H9 (cell line): ENCODE data around the gene DAPK1. TPM values are rescaled to one million over a fixed set of nuclear protein-coding genes. Genes with fewer than 3 reads are reported as not detected.

Experiments used
- DNase-seq: peaks from one replicate; pipeline ENCODE4 v3.0.0-alpha.2; 2017
- H2AFZ ChIP-seq: one replicate; pipeline ENCODE4 v1.6.1; 2013; ENCODE audit warnings: mild to moderate bottlenecking, low read length, control low read depth, moderate library complexity
- H2AK5ac ChIP-seq: 2 replicates; pipeline ENCODE4 v1.6.1; 2013; ENCODE audit warnings: low read length, control low read depth, mixed read lengths; ENCODE audit not compliant: insufficient read length
- H2BK120ac ChIP-seq: one replicate; pipeline ENCODE4 v1.6.1; 2013; ENCODE audit warnings: low read depth, mild to moderate bottlenecking, low read length, control low read depth, inconsistent platforms; ENCODE audit not compliant: poor library complexity, severe bottlenecking
- H2BK12ac ChIP-seq: 2 replicates; pipeline ENCODE4 v1.6.1; 2013; ENCODE audit warnings: low read length, control low read depth, mixed read lengths, low read depth; ENCODE audit not compliant: insufficient read length
- H2BK15ac ChIP-seq: 2 replicates; pipeline ENCODE4 v1.6.1; 2013; ENCODE audit warnings: low read depth, low read length, control low read depth
- H2BK20ac ChIP-seq: one replicate; pipeline ENCODE4 v1.6.1; 2013; ENCODE audit warnings: low read depth, mild to moderate bottlenecking, low read length, control low read depth, inconsistent platforms; ENCODE audit not compliant: poor library complexity, severe bottlenecking
- H2BK5ac ChIP-seq: 2 replicates; pipeline ENCODE4 v1.6.1; 2013; ENCODE audit warnings: low read length, control low read depth, mixed read lengths; ENCODE audit not compliant: insufficient read length
- H3K14ac ChIP-seq: 2 replicates; pipeline ENCODE4 v1.6.1; 2013; ENCODE audit warnings: low read length, control low read depth; ENCODE audit not compliant: insufficient read depth
- H3K18ac ChIP-seq: 2 replicates; pipeline ENCODE4 v1.6.1; 2013; ENCODE audit warnings: low read depth, mild to moderate bottlenecking, mixed read lengths, low read length, control low read depth; ENCODE audit not compliant: insufficient read length
- H3K23ac ChIP-seq: 2 replicates; pipeline ENCODE4 v1.6.1; 2013; ENCODE audit warnings: low read length, control low read depth, mixed read lengths, low read depth; ENCODE audit not compliant: insufficient read length
- H3K23me2 ChIP-seq: 2 replicates; pipeline ENCODE4 v1.6.1; 2013; ENCODE audit warnings: low read depth, mild to moderate bottlenecking, mixed read lengths, low read length, control low read depth; ENCODE audit not compliant: insufficient read length, poor library complexity, severe bottlenecking
- H3K27ac ChIP-seq: 2 replicates; pipeline ENCODE4 v1.5.1; 2013; ENCODE audit warnings: low read length, control low read depth, mixed read lengths, low read depth; ENCODE audit not compliant: insufficient read length
- H3K27me3 ChIP-seq: 2 replicates; pipeline ENCODE4 v1.6.1; 2013; ENCODE audit warnings: low read length, control low read depth, inconsistent platforms; ENCODE audit not compliant: insufficient read depth
- H3K4ac ChIP-seq: 2 replicates; pipeline ENCODE4 v1.6.1; 2013; ENCODE audit warnings: low read depth, mild to moderate bottlenecking, control low read depth, inconsistent platforms, low read length, moderate library complexity
- H3K4me1 ChIP-seq: 2 replicates; pipeline ENCODE4 v1.6.1; 2013; ENCODE audit warnings: low read length, control low read depth, inconsistent platforms; ENCODE audit not compliant: insufficient read depth
- H3K4me2 ChIP-seq: 2 replicates; pipeline ENCODE4 v1.6.1; 2013; ENCODE audit warnings: low read length, control low read depth, mixed read lengths; ENCODE audit not compliant: insufficient read length, insufficient read depth
- H3K56ac ChIP-seq: 2 replicates; pipeline ENCODE4 v1.6.1; 2013; ENCODE audit warnings: low read depth, mild to moderate bottlenecking, mixed read lengths, low read length, control low read depth; ENCODE audit not compliant: insufficient read length
- H3K79me1 ChIP-seq: 2 replicates; pipeline ENCODE4 v1.6.1; 2013; ENCODE audit warnings: low read depth, mild to moderate bottlenecking, moderate library complexity, low read length, control low read depth, inconsistent platforms; ENCODE audit not compliant: insufficient read depth, poor library complexity, severe bottlenecking
- H3K79me2 ChIP-seq: 2 replicates; pipeline ENCODE4 v1.6.1; 2013; ENCODE audit warnings: low read length, control low read depth, inconsistent platforms; ENCODE audit not compliant: insufficient read depth
- H3K9ac ChIP-seq: 2 replicates; pipeline ENCODE4 v1.6.1; 2013; ENCODE audit warnings: low read length, control low read depth, mixed read lengths; ENCODE audit not compliant: insufficient read length; ENCODE audit errors: extremely low read depth
- H3K9me3 ChIP-seq: one replicate; pipeline ENCODE4 v1.6.1; 2013; ENCODE audit warnings: low read depth, low read length, inconsistent platforms; ENCODE audit not compliant: control insufficient read depth
- H3T11ph ChIP-seq: one replicate; pipeline ENCODE4 v1.6.1; 2013; ENCODE audit warnings: mild to moderate bottlenecking, low read length, control low read depth, inconsistent platforms
- H4K20me1 ChIP-seq: one replicate; pipeline ENCODE4 v1.6.1; 2013; ENCODE audit not compliant: control insufficient read depth, insufficient read length, insufficient read depth
- H4K5ac ChIP-seq: 2 replicates; pipeline ENCODE4 v1.6.1; 2013; ENCODE audit warnings: low read depth, mild to moderate bottlenecking, mixed read lengths, low read length, control low read depth; ENCODE audit not compliant: insufficient read length
- H4K8ac ChIP-seq: replicated peaks from 2 replicates; pipeline ENCODE4 v1.6.1; 2013; ENCODE audit warnings: low read length, control low read depth, mixed read lengths, low read depth; ENCODE audit not compliant: insufficient read length
- H4K91ac ChIP-seq: 2 replicates; pipeline ENCODE4 v1.6.1; 2013; ENCODE audit warnings: low read depth, mild to moderate bottlenecking, moderate library complexity, mixed read lengths, low read length, control low read depth; ENCODE audit not compliant: insufficient read length
- H3K27ac Mint-ChIP-seq, 3 experiments: 2 replicates in 2 of 3; 3 replicates in 1 of 3; pipeline ENCODE4 v1.8.0; 2020 to 2021; ENCODE audit warnings: mixed read lengths in 3 of 3, mild to moderate bottlenecking in 1 of 3, moderate library complexity in 1 of 3
- H3K27me3 Mint-ChIP-seq: 2 replicates; pipeline ENCODE4 v1.8.0; 2021; ENCODE audit warnings: low read depth, mild to moderate bottlenecking, moderate library complexity, mixed read lengths
- H3K36me3 Mint-ChIP-seq, 3 experiments: 2 replicates in 2 of 3; 3 replicates in 1 of 3; pipeline ENCODE4 v1.8.0; 2020 to 2021; ENCODE audit warnings: low read depth in 3 of 3, mixed read lengths in 3 of 3; ENCODE audit not compliant: insufficient read depth in 1 of 3
- H3K4me1 Mint-ChIP-seq, 2 experiments: 2 replicates each; pipeline ENCODE4 v1.8.0; 2020; ENCODE audit warnings: mixed read lengths in 2 of 2
- H3K4me3 Mint-ChIP-seq, 2 experiments: 2 replicates in 1 of 2; 3 replicates in 1 of 2; pipeline ENCODE4 v1.8.0; 2020 to 2021; ENCODE audit warnings: mild to moderate bottlenecking in 2 of 2, mixed read lengths in 2 of 2, moderate library complexity in 1 of 2
- H3K9me3 Mint-ChIP-seq, 2 experiments: 2 replicates in 1 of 2; 3 replicates in 1 of 2; pipeline ENCODE4 v1.8.0; 2020; ENCODE audit warnings: mild to moderate bottlenecking in 2 of 2, mixed read lengths in 2 of 2, moderate library complexity in 1 of 2
- WGBS: extraction: QIAGEN DNeasy Blood & Tissue Kit; methylation state at CpG from one replicate; pipeline ENCODE4 v1.1.7; 2013; ENCODE audit warnings: missing lambda C conversion rate, low lambda C conversion rate, mixed read lengths; ENCODE audit not compliant: insufficient read length; ENCODE audit errors: extremely low coverage; 5-methylcytosine and 5-hydroxymethylcytosine counted together
- total RNA-seq: library from RNA; stranded (reverse); gene quantifications from 2 replicates; pipeline ENCODE4 v1.2.1, GENCODE V29; 2021
- TF ChIP-seq, protein P1 (sequence below): fragments of 200-600 bp; sonication (generic); conservative IDR thresholded peaks from 3 replicates; pipeline ENCODE4 v1.8.0; 2021; ENCODE audit warnings: antibody characterized with exemption, mild to moderate bottlenecking

The DAPK1 gene
- total RNA-seq, 1 experiment from 2014 or later = 79.4 TPM

DNA sequence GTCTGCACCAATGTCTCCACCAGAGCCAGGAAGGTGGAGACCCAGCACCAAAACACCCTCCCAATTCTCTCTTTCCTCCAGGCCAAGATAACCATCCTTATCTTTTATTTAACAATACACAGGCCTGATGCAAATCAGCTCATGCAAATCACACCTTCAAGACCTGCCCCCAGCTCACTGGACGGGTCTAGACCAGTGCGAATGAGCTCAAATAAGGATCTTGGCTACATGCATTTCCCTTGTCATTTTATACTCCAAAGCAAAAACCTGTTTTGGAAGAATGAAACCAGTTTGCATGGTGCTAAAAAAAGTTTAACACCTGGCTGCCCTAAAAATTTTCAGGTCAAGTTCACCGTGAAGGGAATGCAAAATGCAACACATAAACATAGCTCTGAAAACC lies 31.9 kb upstream of the DAPK1 start:
- no peak overlapping the region for H3K27ac Mint-ChIP-seq
- no peak overlapping the region for H2AFZ ChIP-seq
- H3K4me3 Mint-ChIP-seq = no peak overlapping the region

More for the DNA sequence above, 31.9 kb upstream of the DAPK1 start:
- no peaks in the 10 kb centered on the region for H4K20me1 ChIP-seq
- no peaks in the 10 kb centered on the region for H3K79me2 ChIP-seq
- WGBS = no CpG with 5 or more reads among the region's 3 CpGs
- no peaks in the 10 kb centered on the region for H3K9me3 ChIP-seq
- H4K8ac ChIP-seq = no peak overlapping the region
- H2BK5ac ChIP-seq = no peak overlapping the region
- no peak overlapping the region for H2AK5ac ChIP-seq
- Mint-ChIP-seq H3K9me3 (no peaks in the 10 kb centered on the region), H3K36me3 (0 out of 7 replicates have a peak, but pooled peaks cover 0 to 3% (median 0%) of the 10 kb centered on the region in 3 experiments), H3K27me3 (no peaks in the 10 kb centered on the region), H3K4me1 (peaks cover 6 to 11% of the 10 kb centered on the region in 2 experiments; a peak in 3 of 4 replicates)
- no peak overlapping the region for H4K5ac ChIP-seq
- no peaks in the 10 kb centered on the region for H3K23me2 ChIP-seq
- no peak overlapping the region for H3K14ac ChIP-seq
- H3K9ac ChIP-seq = no peak overlapping the region
- H2BK120ac ChIP-seq = no peak overlapping the region
- no peak overlapping the region for H4K91ac ChIP-seq
- no peaks in the 10 kb centered on the region for H3K79me1 ChIP-seq
- H3K27ac ChIP-seq = no peak overlapping the region
- no peak overlapping the region for H3K4me2 ChIP-seq
- H3K4ac ChIP-seq = no peak overlapping the region
- H3K56ac ChIP-seq = no peak overlapping the region
- TF ChIP-seq, protein P1, sequence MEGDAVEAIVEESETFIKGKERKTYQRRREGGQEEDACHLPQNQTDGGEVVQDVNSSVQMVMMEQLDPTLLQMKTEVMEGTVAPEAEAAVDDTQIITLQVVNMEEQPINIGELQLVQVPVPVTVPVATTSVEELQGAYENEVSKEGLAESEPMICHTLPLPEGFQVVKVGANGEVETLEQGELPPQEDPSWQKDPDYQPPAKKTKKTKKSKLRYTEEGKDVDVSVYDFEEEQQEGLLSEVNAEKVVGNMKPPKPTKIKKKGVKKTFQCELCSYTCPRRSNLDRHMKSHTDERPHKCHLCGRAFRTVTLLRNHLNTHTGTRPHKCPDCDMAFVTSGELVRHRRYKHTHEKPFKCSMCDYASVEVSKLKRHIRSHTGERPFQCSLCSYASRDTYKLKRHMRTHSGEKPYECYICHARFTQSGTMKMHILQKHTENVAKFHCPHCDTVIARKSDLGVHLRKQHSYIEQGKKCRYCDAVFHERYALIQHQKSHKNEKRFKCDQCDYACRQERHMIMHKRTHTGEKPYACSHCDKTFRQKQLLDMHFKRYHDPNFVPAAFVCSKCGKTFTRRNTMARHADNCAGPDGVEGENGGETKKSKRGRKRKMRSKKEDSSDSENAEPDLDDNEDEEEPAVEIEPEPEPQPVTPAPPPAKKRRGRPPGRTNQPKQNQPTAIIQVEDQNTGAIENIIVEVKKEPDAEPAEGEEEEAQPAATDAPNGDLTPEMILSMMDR = no peak
- H2BK15ac ChIP-seq = no peak overlapping the region
- H3K27me3 ChIP-seq = no peaks in the 10 kb centered on the region
- no peaks in the 10 kb centered on the region; the same call in 1 of the 2 replicates for H3K4me1 ChIP-seq
- no peak overlapping the region for H3K23ac ChIP-seq
- H2BK12ac ChIP-seq = no peak overlapping the region
- no peak overlapping the region for H2BK20ac ChIP-seq
- H3T11ph ChIP-seq = no peak overlapping the region
- H3K18ac ChIP-seq = no peak overlapping the region
- no peak for DNase-seq
